Measurements from ENCODE around the gene HOXC12.
A peak's percentile ranks its signal among the peaks of the same experiment; 100 is the strongest.

HOXC12 gene

GRCh38 chr12:53940443-53941014 lies 14.2 kb upstream of the HOXC12 start:
- no peak for DNase-seq

- no peak for DNase-seq
Observed at GRCh38 chr12:53941187-53941586, 13.5 kb upstream of the HOXC12 start.

GRCh38 chr12:53941750-53942149 lies 13.0 kb upstream of the HOXC12 start:
- no peak for DNase-seq

- no peak for DNase-seq
Observed at GRCh38 chr12:53942467-53942997, 12.2 kb upstream of the HOXC12 start.

DNA sequence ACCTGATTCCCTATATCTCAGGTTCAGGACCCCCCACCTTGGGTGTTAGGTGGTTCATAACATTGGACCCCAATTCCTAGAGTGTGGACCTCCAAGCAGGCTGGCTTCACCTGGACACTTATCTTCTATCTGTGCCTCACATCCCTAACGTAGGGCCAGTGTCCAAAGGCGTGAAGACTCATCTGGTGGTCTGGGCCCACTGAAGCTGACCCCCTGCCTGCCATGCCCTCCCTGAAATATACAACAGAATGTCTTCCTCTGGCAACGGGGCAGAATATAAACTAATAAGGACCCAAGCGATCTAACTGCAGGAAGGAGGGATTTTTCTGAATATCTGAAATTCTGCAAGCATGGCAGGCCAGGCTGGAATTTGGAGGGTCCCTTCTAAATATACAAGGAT lies 10.5 kb upstream of the HOXC12 start:
- DNase-seq = no peak

- DNase-seq = no peak
Observed at GRCh38 chr12:53944907-53945847, 9.5 kb upstream of the HOXC12 start.

DNA sequence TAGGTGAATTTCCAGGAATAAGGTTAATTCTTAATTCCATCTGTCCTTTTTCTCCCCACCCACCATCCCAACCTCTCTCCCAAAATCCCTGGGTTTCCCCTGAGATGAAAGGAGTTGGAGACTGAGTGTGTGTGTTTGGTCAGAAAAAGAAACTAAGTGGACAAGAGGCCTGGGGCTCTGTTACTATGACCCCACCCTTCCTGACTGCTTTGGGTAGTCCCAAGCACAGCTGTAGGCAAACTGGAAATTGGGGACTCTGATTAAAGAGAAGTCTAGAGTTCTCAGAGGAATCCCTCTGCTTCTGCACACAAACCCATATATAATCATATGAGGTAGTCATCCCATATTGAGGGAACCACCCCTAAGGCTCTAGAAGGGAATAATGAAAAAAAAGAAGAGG lies 7.0 kb upstream of the HOXC12 start:
- no peak for DNase-seq

GRCh38 chr12:53948650-53949593 lies 5.8 kb upstream of the HOXC12 start:
- no peak for DNase-seq

DNA sequence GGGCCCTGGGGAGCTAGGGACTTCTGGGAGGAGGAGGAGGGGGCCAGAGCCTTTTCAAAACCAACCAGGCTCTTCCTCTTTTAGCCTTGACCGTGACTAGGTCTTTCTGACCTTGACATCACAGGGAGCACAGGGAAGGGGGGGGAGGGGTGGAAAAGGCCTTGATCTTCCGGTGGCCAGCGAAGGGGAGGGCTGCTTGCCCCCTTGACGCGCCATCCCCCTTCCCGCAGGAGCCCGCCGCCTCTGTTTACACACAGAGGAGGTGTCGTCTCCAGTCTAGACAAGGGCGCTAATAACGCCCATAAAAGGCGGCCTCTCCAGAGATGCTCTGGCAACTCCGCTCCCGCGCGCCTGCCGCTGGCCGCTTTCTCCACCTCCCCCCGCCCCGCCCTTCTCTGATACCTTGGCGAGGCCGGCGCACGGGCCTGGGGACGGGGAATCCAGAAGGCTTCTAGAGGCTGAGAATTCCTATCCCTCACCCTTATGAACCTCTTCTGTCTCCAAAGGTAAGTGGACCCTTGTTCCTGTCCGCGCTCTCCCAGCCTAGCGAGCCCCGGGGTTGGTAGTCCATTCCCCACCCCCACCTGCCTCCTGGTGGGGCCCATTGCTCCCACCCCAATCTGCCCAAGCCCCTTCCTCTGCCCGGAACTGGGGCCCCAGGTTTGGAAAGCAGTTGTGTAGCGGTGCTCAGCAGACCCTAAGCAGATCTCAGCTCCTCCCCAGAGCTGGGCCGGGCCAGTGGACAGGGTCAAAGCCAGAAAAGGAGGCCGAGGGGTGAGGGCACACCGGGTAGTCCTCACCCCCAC lies 4.9 kb upstream of the HOXC12 start:
- no peak for DNase-seq

DNA sequence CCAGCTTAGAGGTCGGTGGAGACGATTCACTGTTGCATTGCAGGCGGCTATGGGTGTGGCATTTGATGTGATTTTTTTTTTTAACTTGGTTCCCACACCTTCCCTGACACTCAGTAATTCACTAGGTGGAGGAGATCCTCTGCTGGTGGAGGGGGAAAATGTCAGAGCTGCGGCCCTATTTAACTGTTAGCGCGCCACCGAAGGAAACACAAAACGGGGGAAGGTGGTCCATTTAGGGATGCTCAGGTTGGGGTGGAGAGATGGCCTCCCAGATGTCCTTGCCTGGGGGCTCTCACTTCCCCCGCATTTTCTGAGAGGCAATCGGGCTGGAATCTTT lies 4.3 kb upstream of the HOXC12 start:
- DNase-seq = no peak

DNA sequence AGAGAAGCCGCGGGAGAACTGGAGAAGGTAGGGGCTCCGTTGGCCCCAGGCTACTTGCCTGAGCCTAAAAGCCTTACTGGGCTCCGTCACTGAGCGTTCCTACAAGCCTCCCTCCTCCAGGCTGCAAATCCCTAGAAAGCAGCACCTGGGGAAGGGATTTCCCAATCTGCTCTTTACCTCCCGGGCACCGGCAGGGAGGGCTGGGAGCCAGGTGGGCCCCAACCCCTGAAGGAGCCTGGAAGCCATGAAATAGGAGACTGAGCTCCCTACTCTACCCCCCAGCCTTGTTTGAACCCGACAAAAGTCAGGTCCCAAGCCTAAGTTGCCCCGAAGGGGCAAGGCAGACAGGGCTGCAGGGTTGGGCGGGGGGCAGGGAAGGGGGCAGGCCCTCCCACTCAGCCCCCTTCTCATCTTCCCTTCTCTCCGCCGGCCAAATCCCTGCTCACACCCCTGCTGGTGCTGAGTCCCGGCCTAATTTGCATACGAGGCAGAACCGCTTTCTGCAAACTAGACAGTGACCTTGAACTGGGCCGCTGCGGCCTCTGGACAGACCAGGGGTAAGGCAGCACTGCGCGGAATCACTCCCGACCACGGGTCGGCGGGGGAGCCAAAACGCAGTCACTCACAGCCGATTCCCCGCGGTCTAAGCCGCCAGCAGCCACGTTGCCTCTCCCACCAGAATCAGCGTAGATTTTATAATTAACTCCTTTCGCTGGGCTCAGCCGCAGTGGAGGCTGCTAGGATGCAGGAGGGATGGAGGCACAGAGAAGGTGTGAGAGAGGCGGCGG lies 3.7 kb upstream of the HOXC12 start:
- DNase-seq = no peak

- no peak for DNase-seq
Observed at GRCh38 chr12:53951577-53952334, 2.9 kb upstream of the HOXC12 start.

DNA sequence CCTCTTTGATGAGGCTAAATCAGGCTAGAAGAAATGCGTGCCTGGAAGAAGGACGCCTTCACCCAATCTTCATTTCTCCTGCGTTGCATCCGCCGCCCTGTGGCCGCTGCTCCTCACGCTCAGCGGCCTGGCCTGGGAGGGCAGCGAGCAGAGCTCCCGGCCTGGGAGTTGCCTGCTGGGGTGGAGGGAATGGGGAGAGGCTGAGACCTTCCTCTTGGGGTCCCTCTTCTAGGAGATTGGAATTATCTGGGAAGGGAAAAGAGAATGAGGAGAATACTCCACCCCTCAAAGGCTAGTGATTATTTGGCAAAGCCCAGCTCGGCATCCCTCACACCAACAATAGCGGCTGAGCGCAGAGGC lies 2.4 kb upstream of the HOXC12 start:
- no peak for DNase-seq

DNA sequence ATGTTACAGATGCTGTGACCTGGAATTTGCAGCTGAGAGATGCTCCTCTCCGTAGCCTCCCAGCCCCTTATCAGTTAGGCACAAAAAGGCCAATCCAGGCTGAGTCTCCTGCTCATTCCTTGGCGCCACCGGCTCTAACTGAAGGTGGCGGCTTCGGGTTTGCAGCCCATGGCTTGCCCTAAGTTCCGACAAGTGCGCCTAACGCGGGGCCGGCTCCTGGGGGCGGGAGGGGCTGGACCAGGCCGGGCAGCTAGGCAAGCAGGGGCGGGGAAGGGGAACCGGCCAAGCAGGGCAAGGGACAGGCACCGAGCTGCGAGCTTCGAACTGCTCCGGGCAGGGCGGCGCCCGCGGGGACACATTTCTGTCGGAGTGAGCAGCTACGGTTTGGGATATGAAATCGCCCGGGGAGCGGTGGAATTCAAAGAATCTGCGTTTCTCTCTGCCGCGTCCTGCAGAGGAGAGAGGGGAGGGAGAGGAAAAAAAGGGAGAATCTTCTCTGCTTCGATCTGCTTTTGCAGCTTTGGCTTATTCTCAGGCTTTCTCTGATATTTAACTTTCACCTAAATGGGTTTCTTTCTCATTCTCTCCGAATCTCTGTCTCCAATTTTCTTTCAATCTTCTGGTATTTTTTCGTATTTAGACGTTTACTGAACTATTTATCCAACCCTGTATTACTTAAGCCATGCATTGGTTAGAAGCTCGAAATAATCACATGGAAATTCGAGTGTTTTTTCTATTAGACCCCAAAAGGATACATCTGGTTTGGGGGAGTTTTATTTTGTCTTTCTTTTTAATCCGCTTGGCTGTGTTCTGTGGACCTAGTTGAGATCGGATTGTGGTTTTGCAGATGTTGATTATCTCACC lies 1.6 kb upstream of the HOXC12 start:
- peak; percentile 39 for DNase-seq

GRCh38 chr12:53953831-53954693 lies 641 bp upstream of the HOXC12 start:
- no peak for DNase-seq

DNA sequence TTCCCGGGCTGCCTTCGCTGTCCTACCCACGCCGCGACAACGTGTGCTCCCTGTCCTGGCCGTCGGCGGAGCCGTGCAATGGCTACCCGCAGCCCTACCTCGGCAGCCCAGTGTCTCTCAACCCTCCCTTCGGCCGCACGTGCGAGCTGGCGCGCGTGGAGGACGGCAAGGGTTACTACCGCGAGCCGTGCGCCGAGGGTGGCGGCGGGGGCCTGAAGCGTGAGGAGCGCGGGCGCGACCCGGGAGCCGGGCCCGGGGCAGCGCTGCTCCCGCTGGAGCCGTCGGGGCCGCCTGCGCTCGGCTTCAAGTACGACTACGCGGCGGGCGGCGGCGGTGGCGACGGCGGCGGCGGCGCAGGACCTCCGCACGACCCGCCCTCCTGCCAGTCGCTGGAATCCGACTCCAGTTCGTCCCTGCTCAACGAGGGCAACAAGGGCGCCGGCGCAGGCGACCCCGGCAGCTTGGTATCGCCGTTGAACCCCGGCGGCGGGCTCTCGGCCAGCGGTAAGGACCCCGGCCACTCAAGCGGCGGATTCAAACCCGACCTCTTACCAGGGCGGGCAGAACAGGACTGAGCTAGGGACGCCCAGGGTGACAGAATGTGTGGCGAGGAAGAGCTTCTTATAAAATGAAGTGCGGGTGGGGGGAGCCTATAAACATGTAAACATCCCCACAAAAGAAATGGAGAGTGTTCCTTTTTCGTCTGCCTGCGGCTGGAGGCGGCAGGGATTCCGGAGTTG lies 503 bp downstream of the HOXC12 start:
- DNase-seq = no peak

- DNase-seq = no peak
Observed at GRCh38 chr12:53955776-53956250, 1.1 kb downstream of the HOXC12 start.

Measured in fibroblast of skin of abdomen (primary cell).